DMS 273 treated with DMSO at 0.1 percent for 48 hours (cell line): ENCODE data around the gene CYP3A7.
A peak's percentile ranks its signal among the peaks of the same experiment; 100 is the strongest.
"Not testable (repeated sequence)": the region's sequence is repeated elsewhere in the genome, so short reads cannot be mapped to it uniquely, and the experiment has no call there.

Experiments
- DNase-seq: peaks from one replicate; lab custom pipeline; 2025; lab: John Stamatoyannopoulos, UW

The CYP3A7 gene

GRCh38 chr7:99667179-99667578 is 67.8 kb downstream of the CYP3A7 start:
- DNase-seq = peak; percentile 61

DNA sequence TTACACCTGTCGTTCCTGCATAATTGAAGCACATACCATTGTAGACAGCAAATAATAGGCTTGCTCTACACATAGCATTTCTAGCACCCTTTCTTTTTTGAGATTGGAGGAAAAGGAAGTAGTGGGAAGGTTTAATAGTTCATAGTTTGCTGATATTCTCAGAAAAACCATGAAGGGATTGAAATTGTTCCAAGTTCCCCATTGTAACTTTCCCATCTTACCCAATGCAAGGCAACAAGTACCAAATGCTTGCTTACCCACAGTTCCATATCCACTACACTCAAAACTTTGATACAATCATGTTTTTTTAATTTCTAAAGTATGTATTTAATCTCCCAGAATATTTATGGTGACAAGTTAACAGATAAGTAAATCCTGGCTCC is 69.0 kb downstream of the CYP3A7 start:
- DNase-seq = no peak

GRCh38 chr7:99665312-99666012 is 69.5 kb downstream of the CYP3A7 start:
- DNase-seq = no peak

- DNase-seq = not testable (repeated sequence)
These were observed 77.1 kb downstream of the CYP3A7 start for GRCh38 chr7:99657879-99658278.
